Glomerular visceral epithelial cell (primary cell): Measurements from ENCODE around the gene P2RX6.
A peak's percentile ranks its signal among the peaks of the same experiment; 100 is the strongest.

Source experiments
- DNase-seq: peaks from one replicate; pipeline ENCODE4 v3.0.0-alpha.2; 2016; ENCODE audit errors: extremely low spot score

Gene P2RX6

DNA sequence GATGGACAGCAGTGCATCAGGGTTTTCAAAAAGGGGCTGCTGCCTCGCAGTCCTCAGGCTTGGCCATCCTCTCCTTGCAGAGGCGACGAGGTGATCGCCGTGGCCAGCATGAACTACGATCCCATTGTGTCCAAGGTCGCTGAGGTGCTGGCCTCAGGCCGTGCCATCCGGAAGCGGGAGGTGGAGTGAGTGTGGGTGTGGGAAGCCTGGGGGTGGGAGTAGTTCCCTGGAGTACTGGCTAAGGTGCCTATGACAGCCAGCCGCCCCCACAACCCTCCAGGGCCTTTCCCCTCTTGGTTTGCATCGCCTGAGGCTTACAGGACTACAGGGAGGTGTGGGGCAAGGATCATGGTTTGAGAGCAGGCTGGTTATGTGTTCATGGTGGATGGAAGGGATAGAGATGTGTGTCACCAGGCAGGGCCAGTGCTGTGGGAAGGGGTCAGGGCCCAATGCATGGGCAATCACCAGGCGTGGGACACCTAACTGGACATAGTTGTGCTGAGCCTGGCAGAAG, 35.0 kb upstream of the P2RX6 start:
- DNase-seq = no peak

DNA sequence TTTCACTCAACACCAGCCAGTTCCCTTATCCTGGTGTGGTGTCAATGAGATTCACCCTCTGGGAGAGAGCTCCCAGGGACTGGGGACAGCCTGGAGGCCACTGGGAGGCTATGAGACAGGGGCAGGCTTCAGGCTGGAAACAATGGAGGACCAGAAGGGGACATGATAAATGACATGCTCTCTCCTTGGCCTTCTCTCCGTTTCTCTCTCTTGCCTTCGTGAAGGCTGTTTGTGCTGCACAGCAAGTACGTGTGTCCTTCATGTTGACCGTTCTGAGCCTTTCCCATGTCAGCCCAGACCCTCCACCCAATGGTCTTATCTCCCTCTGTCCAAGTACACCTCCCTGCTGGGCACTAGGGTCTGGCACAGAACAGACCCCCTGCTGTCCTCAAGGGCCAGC, 34.4 kb upstream of the P2RX6 start:
- DNase-seq = no peak

- no peak for DNase-seq
Measured at GRCh38 chr22:20980938-20981722, 33.8 kb upstream of the P2RX6 start.

DNA sequence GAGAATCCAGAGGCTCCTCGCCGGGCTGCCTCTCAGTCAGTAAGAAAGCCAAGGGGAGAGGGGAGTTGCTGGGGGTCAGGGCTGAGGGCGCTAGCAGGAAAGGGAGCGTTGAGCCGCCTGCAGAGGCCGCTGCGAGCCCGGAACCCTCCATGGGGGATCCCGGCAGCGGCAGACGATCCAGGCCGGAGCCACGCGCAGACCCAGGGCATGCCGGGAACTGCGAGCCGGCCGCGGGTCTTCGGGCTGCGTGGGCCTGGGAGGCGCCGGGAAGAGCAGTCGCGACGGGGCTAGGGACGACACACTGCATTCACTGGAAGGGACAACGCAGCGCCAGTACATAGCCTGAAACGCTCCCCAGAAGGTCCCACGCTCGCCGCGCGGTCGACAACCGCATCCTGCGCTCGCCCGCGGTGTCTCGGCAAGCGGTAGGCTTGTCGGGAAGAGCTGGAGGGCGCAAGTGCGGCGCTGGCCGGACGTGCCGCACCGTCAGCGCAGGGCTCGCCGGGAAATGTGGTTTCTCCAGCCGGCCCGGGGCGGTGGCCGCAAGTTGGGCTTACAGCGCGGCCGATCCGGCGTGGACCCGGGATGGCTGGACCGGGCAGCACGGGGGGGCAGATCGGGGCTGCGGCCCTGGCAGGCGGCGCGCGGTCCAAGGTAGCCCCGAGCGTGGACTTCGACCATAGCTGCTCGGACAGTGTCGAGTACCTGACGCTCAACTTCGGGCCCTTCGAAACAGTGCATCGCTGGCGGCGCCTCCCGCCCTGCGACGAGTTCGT, 33.0 kb upstream of the P2RX6 start, which contains the start of gene LZTR1:
LZTR1 (plus strand) TSS at position 511 of the 776 bp plus-strand sequence; CDS start at position 586, 75 bp downstream.
- DNase-seq = peak; percentile 71

GRCh38 chr22:20982563-20982882, 32.4 kb upstream of the P2RX6 start:
- DNase-seq = no peak

DNA sequence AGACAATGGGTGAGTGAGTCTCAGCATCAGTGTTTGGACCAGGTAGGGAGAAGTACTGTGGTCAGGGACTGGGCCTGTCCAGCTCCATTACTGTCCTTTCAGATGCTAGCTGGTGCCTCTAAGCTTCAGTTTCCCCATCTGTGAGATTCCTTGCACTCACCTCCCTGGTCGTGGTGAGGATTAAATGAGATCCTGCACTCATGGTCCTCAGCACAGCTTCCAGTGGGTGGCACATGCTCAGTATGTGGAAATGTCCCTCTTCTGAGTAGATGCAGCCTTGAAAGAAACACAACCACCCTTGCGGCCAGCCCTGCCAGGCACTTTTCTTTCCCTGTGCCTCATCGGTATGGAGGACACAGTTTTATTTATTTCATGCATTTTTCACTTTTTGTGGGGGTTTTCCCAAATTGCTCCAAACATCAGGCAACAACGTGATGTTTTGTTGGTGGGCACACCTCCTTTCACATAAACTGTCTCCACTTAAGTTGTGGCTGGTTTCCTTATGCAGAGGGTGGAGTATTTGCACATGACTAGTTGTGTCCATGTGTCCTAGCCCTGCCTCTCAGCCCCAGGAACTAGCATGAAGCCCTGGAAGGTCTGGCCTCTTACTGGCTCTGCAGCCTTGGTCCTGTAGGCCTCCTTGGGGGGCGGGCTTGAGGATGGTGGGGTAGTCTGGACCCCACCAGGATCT, 31.7 kb upstream of the P2RX6 start:
- DNase-seq = no peak

DNA sequence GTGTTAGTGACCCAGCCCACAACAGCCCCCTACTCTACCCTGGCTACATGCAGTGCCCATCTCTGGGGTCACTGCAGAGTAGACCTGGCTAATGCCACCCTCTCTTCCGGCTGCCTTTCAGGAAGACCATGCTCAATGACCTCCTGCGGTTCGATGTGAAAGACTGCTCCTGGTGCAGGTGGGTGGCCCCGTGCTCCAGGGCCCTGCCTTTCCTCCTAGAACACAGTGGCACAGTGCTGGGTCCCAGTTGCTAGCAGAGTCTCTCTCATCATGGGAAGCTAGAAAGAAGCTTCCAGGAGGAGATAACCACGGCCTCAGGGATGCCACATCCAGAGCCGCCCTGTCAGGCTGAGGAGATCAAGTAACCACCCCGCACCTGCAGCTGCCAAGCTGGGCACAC, 29.2 kb upstream of the P2RX6 start:
- no peak for DNase-seq

DNA sequence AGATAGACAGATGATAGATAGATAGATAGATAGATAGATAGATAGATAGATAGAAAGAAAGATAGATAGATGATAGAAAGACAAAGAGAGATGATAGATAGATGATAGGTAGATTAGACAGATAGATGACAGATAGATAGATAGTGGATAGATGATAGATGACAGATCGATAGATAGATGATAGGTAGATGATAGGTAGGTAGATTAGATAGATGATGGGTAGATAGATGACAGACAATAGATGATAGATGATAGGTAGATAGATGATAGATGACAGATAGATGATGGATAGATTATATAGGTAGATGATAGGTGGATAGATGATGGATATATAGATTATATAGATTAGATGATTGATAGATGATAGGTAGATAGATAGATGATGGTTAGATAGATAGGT, 28.6 kb upstream of the P2RX6 start:
- DNase-seq = no peak

GRCh38 chr22:20987375-20987774, 27.6 kb upstream of the P2RX6 start:
- DNase-seq = no peak

DNA sequence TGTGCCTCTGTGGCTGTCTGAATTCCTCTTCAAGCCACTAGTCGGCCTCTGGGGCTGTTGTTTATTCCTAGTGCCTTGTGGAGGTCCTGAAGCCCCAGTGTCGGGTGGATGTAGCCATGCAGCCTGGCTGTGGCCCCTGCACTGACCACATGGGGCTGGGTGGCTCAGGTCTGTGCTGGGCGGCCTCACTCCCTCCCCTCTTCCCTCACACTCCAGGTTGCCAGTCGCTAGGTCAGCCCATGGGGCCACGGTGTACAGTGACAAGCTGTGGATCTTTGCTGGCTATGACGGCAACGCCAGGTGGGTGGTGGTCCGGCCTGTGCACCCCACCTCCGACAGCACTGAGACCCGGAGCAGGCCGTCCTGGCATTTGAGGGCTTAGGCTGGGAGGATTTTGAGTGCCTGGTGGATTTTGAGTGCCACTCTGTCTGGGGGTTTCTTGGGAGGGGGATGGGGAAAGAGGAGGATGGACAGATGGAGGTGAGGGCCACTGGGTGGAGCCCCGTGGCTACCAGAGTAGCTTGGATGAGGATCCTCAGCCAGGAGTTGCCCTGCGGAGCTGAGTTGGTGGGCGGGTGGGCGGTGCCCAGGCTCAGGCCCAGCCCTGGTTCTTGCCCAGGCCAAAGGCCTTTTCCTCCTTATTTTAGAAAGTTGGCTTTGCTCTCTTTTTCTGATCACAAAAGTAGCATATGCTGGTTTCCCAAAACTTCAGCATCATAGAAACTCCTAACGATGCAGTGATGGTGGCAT, 26.2 kb upstream of the P2RX6 start:
- no peak for DNase-seq

GRCh38 chr22:20989323-20990138, 25.4 kb upstream of the P2RX6 start:
- peak; percentile 44 for DNase-seq

DNA sequence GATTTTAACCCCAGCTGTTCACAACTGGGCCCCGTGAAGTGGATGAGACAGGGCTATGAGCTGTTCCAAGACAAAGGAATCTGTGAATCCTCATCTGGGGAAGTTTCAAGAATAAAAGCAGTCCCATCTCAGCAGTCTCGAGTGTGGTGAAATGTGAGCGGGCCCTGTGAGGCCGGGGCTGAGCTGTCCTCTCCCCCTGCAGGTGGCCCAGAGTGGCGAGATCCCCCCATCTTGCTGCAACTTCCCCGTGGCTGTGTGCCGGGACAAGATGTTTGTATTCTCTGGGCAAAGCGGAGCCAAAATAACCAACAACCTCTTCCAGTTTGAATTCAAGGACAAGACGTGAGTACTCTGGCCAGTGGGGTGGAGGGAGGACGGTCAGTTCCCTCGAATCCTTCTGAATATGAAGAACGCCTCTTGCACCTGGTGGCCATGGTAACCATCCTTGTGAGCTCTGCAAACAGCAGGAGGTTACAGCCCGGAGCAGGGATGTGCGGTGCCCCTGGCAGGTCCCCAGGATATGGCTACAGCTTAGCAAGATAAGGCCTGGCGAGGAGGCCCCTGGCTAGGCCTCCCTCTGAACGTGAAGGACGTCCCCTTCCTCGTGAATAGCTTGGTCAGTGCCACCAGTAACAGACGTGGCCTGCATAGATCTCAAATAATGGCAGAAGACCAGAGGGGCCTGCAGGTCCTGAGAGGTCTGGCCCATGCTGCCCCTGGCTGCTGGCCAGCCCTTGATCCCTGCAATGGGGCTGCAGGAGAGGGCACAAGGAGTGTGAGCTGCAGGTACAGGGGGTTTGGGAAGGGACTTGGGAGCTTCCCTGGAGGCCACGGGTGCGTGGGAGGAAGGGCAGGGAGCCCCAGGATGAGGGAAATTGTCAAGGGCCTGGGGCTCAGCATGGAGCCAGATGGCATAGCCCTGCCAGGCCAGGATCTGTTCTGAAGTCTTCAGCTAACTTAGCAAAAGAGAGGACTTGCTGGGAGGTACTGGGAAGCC, 24.5 kb upstream of the P2RX6 start:
- DNase-seq = no peak

- no peak for DNase-seq
Measured at GRCh38 chr22:20991252-20992055, 23.5 kb upstream of the P2RX6 start.

DNA sequence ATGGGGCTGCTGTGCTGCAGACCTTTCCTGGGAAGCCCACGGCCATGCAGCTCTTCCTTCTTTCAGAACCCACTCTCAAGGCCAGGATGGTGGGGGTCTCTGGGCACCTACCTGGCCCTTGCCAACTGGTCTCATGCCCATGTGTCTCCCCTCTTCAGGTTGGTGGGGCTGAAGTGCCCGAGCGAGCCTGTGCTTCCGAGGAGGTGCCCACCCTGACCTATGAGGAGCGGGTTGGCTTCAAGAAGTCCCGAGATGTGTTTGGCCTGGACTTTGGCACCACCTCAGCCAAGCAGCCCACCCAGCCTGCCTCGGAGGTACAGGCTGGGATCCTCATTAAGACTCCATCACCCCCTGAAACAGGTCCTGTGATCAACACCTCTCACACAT, 22.9 kb upstream of the P2RX6 start:
- no peak for DNase-seq

DNA sequence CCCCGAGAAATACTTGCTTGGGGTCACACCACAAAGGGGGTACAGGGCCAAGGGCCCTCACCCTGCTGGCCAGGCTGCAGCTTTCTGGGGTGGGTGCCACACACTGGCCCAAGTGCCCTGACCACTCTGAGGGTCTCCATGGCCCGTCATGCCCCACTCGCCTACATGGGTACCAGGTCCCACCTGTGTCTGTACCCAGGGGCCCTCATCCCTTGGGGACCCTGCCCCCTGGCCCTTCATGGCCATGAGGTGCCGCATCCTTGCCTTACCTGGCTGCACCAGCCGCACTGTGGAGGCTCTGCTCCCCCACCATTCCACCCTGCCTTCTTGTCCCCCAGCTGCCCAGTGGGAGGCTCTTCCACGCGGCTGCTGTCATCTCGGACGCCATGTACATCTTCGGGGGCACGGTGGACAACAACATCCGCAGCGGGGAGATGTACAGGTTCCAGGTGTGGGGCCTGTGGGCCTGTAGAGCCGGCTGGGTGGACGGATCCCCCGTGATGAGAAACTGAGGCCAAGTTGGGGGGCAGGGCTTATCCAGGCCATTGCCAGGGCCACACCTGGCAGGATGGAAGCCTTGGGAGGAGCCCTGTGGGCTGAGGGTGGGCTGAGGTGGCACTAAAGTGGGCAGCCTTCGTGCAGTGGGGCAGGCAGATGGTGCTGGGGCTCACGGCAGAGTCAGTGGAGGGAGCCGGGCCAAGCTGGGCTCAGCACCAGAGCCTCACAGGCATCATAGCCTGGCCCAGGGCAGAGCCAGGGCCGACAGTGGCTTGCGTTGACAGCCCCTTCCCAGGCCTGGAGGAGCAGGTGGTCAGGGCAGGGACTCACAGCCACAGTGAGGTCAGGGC, 22.3 kb upstream of the P2RX6 start:
- no peak for DNase-seq

GRCh38 chr22:20993304-20994127, 21.4 kb upstream of the P2RX6 start:
- DNase-seq = no peak
